EH (cell line): ENCODE data around the gene PAX5.

Source experiments
- DNase-seq: peaks from one replicate; pipeline ENCODE4 v3.0.0-alpha.2; 2015; ENCODE audit warnings: low read depth

PAX5 gene

DNA sequence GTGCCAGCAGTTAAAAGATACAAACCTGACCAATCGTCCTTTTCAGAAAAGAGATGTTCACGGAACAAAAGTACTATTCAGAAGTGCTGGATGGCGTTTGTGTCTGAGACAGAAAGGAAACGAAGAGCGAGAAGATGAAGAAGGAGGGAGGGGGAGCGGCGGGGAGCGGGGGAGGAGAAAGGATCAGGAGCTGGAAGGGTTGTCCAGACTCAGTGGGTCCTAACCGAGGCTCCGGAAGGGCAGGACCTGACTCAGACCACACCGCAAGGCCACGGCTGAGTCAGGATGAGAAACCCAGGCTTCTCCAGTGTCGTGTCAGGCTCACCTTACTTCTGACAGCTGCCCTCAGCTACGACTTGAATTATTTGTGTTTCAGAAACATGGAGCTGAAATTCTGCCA, 46.2 kb downstream of the PAX5 start:
- peak; percentile 18 for DNase-seq

DNA sequence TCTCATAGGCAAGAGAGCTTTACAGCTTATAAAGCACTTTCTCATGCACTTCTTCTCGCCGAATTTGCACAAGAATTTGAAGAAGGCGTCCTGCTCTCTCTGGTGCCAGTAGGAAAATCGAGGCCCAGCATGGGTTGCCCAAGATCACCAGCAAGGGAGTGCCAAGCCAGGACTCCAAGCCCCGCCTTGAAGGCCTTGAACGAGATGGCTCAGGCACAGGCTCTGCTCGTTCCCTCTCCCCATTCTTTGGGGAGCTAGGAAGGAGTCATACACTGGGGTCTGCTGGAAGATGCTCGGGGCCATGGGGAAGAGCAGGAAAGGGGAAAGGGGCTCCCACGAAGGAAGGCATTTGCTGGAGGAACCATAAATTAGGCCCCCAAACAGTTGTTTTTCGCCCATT, 46.7 kb downstream of the PAX5 start:
- DNase-seq: no peak

DNA sequence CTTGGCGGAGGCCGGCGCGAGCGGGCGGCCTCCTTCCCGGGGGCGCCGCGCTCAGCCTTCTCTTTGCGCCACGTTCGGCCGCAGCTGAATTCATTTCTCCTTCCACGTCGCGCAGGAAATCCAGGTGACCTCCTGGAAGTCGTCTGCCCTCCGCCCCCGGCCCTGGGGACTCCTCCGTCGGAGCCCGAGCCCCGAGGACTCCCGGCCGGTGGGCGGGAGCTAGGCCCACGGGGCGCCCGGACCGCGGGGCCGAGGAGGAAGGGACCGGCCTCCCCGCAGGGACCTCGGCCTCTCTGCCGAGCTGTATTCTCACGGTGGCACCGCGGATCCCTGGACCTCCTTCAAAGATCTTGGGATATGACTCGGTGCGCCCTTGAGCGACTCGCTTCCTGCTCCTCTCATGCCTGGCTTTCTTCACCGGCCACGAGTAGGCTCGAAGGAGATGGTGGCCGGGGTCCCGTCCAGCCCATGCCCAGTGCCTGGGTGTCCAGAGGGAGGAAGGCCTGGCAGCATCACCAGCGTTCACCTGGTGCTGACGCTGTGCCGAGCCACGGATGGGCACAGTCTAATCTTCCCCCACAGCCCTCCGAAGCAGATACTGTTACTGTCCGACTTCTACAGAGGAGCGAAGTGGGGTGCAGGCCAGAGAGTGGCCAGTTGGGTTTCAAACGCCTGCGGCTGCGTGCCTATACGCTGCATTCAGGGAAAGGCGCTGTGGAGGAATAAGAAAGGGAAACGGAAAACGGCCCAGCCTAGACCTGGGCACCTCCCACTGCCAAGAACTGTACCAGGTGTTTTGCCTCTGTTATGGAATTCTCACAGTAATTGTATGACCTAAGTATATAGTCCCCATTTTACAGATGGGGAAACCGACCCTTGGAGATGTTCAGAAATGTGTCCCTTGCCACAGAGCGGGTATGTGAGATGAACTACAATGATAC, 47.3 kb downstream of the PAX5 start:
- no peak for DNase-seq

DNA sequence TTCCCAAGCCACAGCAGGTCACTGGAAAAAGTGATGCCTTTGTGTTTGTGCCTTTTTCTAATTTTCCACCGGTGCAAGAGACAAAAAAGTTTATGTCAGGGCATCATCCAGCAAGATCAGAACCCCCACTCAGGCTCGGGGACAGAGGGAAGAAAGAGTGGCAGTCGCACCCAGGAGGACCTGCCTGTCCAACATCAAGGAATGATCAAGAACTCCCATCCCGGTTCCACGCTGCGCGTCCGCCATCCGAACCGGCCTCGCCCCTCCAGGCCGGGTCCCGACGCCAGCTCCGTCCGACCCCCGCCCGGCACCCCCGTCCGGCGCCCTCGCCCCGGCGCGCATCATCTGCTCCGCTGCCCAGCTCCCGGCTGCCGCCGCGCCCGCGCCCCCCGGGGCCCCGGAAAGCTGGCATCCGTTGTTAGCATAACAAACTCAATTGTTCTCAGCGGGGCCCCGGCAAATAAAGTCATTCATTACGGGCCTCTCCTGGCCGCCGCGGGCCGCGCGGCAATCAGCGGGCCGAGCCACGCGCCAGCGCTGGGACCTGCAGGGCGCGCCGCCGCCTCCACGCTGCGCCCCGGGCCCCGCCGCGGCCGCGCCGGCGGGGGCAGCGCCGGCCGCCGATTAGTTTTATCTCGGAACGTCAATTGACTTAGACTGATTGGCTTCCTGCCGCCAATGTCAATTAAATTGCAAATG, 48.1 kb downstream of the PAX5 start:
- no peak for DNase-seq

DNA sequence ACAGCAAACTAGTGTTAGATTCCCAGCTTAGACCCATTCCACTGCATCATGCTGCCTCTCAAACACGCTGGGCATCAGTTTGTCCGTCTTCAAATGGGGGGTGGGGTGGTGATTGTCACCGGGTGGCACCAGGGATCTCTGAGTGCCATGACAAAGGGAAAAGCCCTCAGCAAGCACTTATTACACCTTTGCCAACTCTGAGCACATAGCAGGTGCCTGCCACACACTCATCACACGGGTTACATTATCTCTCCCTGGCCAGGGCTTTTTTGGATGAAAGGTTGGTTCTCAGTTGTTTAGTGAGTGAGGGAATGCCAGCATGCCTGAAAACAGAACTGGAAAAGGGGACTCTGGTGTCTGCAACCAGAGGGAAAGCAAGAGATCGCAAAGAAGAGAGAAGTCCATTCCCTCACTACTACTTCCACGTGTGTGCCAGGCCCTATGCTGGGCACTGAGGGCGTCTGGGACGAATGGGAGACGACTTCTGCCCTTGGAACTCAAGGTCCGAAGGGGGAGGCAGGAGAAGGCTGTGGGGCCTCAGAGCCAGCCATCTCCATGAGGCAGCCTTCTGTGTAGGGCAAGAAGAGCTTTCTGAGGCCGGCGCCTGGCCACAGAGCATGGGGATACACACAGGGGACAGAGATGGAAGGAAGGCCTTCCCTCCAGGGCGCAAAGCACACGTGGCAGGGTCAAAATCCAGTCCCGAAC, 48.9 kb downstream of the PAX5 start:
- no peak for DNase-seq

DNA sequence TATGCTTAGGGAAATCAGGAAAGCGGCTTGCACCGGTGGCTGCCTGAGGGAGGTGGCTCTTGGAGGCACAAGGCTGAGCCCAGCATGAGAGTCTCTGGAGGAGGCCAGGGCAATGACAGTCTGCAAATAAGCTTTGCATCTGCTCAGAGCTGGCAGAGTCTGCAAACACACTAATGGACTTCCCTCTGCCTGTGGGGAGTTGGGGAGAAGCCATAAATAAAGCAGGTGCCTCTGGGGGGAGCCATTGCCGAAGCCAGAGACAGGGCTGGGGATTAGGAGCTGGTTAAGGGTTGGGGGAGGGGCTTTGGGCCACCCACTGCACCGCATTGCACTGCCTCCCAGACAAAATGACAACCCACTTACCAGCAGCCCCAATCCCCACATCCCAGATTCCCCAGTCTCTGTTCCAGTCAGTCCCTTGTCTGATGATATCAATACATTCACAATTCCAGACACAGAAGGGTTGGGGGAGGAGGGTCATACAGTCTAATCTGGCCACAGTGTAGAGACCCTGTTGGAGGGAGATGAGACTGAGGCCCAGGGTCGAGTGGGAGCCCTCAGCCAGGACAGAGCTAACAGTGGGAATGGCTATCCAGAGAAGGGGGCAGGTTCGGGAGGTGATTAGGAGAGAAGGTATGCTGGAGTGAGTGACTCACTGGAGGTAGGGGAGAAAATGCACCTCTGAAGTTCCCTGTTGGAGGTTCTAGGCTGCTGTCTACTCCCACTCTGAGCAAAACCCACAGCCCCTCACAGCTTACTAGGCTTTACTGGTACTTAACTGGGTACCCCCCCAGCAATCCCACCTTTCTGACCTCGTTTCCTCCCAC, 53.7 kb downstream of the PAX5 start:
- DNase-seq: no peak

DNA sequence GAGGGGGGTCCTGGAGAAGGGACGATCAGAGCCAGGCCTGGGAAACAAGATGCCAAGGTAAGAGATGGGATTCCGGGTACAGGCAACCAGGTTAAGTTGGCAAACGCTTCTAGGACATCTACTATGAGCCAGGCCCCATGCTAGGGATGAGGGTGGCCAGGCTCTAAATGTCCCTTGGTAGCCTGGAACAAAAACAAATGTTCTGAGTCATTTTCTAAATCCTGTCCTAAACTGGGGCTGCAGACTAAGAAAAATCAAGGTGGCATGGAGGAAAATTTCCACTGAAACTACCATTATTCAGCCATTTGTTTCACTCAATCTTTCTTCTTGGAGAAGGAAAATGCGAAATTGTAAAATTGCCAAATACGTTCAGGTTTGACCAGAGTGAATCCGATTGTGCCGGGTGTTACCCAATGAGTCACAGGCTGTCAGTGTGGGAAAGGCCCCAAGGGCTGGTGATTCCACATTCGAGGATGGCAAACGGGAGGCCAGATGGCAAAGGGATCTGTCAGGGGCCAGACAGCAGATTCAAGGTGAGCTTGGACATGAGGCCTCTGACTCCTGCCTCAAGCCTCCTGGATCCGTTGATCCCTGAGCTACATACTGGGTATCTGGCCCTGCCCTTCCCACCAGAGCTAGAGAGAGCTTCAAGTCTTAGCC, 57.6 kb downstream of the PAX5 start:
- DNase-seq: peak; percentile 34

DNA sequence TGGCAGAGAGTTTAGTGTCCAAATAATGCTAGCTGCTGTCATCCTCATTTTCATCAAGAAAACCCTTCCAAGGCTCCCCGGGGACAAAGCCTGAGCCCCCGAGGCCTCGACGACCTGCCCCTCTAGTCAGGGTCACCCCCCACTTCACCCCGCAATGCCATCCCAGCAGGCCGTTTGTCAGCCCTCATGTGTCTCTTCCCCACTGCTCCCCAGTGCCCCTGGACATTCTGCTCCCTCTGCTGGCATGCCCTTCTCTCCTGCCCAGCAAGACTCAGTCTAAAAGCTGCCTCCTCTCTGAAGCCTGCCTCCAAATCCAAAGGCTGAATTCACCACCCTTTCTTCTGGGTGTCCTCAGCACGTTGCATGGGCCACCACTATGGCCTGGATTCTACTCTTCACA, 59.3 kb downstream of the PAX5 start:
- no peak for DNase-seq

DNA sequence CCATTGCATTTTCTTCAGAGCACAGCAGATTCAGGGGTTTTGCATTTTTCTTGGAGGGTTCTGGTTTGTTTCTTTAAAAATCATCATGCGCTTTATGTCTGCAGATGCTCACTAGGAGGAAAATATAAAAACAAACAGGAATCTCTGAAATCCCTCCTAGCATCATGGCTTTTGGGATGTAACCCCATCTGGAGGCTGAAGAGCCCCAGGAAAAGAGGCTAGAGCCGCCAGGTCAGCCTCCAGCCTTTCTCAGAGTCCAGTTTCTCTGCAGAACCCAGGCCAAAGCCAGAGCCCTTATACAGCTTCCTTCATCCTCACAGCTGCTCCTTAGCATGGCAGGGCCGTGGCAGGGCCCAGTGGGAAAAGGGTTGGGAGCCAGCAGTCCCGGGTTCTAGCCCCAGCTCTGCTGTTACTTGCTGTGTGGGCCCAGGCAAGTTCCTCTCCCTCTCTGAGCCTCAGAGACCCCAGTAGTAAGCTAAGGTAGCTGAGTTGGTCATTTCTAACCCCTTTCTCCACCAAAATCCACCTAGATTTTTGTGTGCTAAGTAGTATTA, 62.1 kb downstream of the PAX5 start:
- DNase-seq: no peak

DNA sequence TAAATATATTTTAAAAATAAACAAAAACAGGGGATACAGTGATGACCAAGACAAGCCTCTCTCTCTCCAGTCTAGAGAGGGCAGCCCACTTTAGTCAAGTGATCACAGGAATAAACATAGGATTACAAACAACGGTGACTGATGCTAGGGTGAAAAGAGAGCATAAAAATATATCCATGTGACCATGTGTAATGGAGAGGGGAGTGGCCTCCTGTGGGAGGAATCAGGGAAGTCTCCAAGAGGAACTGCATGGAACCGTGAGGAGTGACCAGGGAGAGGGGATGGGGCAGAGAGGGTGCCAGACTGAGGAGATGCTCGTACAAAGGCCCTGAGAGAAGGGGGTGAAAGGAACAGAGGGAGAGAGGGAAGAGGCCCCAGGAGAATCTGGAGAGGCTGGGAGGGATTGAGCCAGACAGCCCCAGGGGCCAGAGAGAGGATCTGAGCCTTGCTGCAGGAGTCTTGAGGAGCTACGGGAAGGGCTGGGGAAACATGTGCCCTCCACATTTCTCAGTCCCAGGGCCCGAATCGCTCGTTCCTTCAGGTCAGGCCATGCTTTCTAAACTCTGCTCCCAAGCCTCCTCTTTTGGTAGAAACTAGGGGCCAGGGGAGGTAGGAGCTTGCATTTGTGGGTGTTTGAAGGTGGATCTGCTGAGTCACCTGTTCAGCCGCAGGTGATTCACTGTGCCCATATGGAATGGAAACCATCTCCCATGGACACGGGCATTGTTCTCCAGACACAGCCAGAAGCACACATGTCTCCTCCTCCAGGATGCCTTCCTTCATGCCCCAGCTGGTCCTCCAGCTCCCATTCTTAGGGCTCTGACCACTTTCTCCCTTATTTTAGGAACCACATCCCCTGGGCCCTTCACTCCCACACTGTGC, 63.8 kb downstream of the PAX5 start:
- no peak for DNase-seq

DNA sequence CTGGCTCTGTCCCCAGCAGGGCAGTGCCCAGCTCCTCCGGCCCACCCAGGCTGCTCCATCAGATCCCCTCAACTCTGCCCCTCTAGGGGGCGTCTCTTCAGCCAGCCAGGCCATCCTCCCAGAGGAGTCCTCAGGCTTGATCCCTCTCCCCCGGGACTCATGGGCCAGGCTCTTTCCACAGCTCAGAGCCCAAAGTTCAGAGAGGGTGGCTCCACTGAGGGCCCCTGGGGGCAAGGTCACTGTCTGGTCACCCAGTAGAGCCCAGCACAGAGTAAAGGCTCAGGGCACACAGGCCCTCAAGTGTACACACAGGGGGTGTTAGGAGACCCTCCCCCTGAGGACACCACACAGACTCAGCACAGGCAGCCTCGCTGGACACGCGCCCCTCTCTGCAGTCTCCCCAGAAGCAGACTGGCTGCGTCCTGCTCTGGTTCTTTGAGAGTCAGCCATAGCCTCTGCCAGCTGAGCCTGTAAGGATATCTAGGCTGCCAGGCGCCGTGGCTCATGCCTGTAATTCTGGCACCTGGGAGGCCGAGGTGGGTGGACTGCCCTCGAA, 64.8 kb downstream of the PAX5 start:
- DNase-seq: no peak

DNA sequence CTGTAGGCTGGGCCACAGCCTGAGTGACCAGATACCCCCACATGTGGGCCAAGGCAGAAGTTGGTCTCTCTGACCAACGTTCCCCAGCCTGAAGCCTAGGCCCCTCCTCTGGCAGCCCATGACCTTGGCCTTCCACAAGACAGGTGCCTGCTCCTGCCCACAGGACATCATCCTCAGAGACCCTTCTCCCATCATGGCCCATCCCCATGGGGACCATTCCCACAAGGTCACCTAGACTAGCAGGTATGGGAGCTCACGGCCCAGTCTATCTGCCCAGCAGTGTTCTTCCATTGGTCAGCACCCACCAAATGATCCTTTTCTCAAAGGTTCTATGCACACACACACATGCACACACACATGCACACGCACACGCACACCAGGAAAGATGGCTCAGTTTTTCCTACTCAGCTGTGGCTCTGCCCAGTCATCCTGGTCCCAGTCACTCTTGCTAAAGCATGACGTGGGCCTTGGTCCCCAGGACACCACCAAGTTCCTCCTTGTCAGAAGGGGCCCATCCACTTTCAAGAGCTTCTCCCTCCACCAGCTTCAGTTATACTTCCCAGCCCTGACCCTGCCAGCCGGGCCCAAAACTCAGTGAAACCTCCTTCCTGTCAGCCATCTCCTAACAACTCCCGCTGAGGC, 65.4 kb downstream of the PAX5 start:
- DNase-seq: no peak

DNA sequence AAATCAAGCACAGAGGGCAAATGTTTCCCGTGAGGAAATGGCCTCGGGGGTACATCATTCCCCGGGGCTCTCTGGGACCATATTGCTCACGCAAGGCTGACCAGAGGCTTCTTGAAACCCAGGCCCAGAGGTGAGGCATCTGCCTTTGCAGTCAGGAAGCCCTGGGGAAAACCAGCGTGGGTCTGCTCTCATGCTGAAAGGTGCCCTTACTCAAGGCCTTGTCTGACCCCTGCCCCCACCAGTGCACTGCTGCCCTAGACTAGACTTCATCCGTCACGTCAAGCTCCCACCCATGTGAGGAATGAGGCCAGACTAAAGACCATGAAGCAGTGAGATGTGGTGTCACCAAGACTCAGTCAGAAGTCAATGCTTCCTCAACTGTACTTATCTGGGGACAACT, 66.1 kb downstream of the PAX5 start:
- no peak for DNase-seq

DNA sequence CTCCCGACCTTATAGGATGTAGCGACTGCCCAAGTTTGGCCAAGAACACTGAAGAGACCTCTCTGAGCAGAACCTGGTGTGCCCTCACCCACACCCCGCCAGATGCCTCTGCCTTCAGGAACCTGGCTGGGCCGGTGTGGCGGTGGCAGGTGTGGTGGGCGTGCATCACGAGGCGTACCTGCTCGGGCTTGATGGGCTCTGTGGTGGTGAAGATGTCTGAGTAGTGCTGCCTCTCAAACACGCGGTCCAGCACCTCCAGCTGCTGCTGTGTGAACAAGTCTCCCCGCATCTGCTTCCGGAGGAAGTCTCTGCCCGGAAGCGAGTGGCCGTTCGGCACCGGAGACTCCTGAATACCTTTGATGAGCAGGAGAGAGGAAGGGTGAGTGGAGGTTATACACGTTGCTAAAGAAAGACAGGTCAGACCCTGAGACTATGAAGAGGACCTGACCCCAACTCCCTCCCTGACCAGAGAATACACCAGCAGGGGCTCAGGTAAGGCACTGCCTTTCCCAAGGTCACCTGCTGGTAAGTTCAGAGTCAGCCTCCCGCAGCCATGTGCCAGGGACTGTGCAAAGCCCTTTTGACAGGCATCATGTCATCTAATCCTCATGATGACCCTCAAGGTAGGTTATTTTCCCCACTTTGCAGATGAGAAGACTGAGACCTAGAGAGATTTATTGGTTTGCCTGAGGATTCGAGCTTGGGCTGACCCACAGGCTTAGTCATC, 67.5 kb downstream of the PAX5 start:
- no peak for DNase-seq

DNA sequence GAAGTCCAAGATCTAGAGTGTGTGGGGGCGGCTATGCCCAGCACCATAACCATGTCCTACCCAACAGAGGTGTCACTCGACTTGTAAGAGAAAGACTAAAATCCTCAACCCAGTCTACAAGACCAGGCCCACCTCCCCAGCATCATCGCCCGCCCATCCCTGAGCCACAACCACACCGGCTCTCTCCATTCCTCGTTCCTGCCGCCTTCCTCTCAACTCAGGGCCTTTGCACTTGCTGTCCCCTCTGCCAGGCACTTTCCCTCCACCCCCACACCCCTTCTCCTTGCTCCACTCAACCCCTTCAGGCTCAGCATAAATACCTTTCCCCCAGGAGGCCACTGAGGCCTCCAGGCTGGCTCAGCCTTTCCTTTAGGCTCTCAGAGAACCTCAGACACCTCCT, 69.3 kb downstream of the PAX5 start:
- DNase-seq: no peak

DNA sequence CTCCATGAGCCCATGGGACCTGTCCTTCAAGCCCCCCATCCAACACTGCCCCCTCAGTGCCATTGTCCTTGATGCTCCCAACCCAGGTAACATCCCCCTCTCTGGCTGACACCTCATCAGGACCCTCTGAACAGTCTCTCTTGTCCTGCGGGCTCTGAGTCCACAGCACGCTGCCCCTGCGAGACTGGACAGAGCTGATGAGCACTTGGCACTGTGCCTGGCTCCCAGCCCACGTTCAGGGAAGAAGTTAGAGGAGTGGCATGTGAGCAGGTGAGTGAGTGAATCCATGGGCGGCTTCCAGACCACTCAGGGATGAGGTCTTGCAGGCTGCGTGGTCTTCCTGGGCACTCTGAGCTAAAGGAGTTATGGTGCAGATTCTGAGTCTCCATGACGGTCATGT, 70.7 kb downstream of the PAX5 start:
- DNase-seq: no peak

DNA sequence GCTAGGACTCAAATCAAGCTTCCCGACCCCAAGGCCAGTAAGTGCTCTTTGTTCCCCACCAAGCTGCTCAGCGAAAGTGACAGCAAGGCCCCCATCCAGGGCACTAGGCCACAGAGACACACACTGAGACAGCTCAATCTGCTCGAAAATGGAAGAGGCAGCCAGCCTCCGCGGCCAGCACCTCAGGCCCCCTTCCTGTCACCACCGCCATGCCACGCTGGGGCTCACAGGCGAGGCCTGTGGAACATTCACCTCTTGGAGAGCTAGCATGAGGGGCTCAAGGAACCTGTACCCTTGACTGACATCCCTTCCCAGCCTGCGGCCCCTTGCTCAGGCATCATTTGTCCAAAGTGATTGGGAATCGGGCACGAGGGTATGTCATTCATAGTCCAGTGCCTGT, 71.4 kb downstream of the PAX5 start:
- no peak for DNase-seq

DNA sequence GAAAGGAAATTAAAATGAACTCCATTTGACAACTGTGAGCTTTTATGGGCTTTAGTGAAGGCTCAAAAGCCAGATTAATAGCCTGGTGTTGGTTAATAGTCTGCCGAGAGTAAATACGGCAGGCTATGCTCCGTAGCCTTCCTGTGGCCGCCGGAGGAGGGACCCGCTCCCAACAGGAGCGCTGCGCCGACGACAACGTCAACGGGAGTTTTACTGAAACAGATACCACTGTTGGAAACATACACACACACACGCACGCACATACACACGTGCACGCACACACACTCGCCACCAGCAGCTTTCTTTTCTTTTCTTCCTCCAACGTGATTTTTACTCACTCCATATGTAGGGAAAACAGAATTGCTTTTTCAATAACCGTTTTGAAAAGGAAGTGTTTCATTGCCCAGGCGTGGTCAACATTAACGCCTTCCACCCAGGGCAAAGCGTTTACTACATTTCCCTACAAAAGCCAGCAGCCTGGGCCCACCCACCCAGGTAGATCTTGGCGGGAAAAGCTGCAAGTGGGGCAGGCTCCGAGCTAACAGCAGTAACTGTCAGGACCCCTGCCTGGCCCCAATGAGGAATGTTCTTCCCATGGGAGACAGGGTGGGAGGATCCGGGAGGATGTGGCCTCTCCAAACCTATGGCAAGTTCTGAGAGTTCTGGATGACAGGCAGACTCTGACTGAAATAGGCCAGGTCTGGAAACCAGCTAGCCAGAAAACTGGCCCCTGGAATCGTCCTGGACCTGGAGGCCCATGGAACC, 72.3 kb downstream of the PAX5 start:
- DNase-seq: peak; percentile 10
